ENCODE data around the gene PCBD2. TPM values are rescaled to one million over a fixed set of nuclear protein-coding genes. Genes with fewer than 3 reads are reported as not detected.

Gene PCBD2
- polyA plus RNA-seq, 2 of the 4 experiments (the other 2 are of a cell fraction), result 9.5 to 13.6 TPM

- Histone ChIP-seq H3K4me2 (peak within 1 kb of the TSS; percentile 92), H3K27ac (peak within 1 kb of the TSS; percentile 95 to 96), H3K4me1 (peaks cover 10% of the 10 kb centered on the region; the same call in 2 of the 3 replicates), H3K4me3 (peak within 1 kb of the TSS; percentile 78), H3K9me3 (no peaks in the 10 kb centered on the region)
- DNase-seq (ENCODE audit: low read depth in 1 of 2, low spot score in 1 of 2), result peak; percentile 85 to 89
- ChIA-PET POLR2A (interaction anchor here (0.6 to 2.2 kb wide), 9 partner anchors 16 to 121 kb away, joined by 3 to 20 read pairs (median 4); partner anchors contain the start of genes C5orf24, DDX46 and PCBD2), CTCF (interaction anchor here (0.7 to 1.1 kb wide), 5 partner anchors 10 to 401 kb away, joined by 3 to 5 read pairs (median 3); partner anchors contain the start of gene PCBD2)
- FAIRE-seq, result no peak
- peak; percentile 91 to 96 for ATAC-seq
- TF ChIP-seq ZFP36 (IDR thresholded peaks at IDR 0.05; ENCODE audit: borderline replicate concordance, partially characterized antibody), result no peak
- TF ChIP-seq MAX (IDR thresholded peaks at IDR 0.05), result peak; percentile 87
- TF ChIP-seq MYC (IDR thresholded peaks at IDR 0.05; ENCODE audit: borderline replicate concordance, low read length), result peak; percentile 55; the same call in 1 of the 2 replicates
- no peak for TF ChIP-seq BHLHE40 (IDR thresholded peaks at IDR 0.05; ENCODE audit: low read depth, low read length)
- TF ChIP-seq USF2 (IDR thresholded peaks at IDR 0.05), result no peak
- TF ChIP-seq FOSB (CRISPR knock-in tag; IDR thresholded peaks at IDR 0.05), result no peak
- peak; percentile 72; the same call in 1 of the 2 replicates for TF ChIP-seq TP53 (CRISPR knock-in tag; IDR thresholded peaks at IDR 0.05)
- peak; percentile 86 for TF ChIP-seq HOXB13 (CRISPR knock-in tag; IDR thresholded peaks at IDR 0.05; ENCODE audit: low read depth)
- TF ChIP-seq JUN (IDR thresholded peaks at IDR 0.05), result peak; percentile 44 to 95; a peak in 4 of 5 replicates
- no peak for TF ChIP-seq ZSCAN20 (CRISPR knock-in tag; IDR thresholded peaks at IDR 0.05)
- 0 out of 2 replicates have a peak, but pooled peaks have one; percentile 49 for TF ChIP-seq RARB (CRISPR knock-in tag; IDR thresholded peaks at IDR 0.05)
- TF ChIP-seq, protein P1, sequence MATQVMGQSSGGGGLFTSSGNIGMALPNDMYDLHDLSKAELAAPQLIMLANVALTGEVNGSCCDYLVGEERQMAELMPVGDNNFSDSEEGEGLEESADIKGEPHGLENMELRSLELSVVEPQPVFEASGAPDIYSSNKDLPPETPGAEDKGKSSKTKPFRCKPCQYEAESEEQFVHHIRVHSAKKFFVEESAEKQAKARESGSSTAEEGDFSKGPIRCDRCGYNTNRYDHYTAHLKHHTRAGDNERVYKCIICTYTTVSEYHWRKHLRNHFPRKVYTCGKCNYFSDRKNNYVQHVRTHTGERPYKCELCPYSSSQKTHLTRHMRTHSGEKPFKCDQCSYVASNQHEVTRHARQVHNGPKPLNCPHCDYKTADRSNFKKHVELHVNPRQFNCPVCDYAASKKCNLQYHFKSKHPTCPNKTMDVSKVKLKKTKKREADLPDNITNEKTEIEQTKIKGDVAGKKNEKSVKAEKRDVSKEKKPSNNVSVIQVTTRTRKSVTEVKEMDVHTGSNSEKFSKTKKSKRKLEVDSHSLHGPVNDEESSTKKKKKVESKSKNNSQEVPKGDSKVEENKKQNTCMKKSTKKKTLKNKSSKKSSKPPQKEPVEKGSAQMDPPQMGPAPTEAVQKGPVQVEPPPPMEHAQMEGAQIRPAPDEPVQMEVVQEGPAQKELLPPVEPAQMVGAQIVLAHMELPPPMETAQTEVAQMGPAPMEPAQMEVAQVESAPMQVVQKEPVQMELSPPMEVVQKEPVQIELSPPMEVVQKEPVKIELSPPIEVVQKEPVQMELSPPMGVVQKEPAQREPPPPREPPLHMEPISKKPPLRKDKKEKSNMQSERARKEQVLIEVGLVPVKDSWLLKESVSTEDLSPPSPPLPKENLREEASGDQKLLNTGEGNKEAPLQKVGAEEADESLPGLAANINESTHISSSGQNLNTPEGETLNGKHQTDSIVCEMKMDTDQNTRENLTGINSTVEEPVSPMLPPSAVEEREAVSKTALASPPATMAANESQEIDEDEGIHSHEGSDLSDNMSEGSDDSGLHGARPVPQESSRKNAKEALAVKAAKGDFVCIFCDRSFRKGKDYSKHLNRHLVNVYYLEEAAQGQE (IDR thresholded peaks at IDR 0.05), result no peak
- no peak for TF ChIP-seq TFCP2L1 (CRISPR knock-in tag; IDR thresholded peaks at IDR 0.05)
- no peak for TF ChIP-seq GATA3 (IDR thresholded peaks at IDR 0.05; ENCODE audit: borderline replicate concordance)
- TF ChIP-seq CHD2 (IDR thresholded peaks at IDR 0.05; ENCODE audit: low read length, partially characterized antibody), result peak; percentile 37
- TF ChIP-seq FOSL2 (IDR thresholded peaks at IDR 0.05), result no peak
- TF ChIP-seq FOSL2 (CRISPR knock-in tag; IDR thresholded peaks at IDR 0.05), result no peak
- TF ChIP-seq, protein P2, sequence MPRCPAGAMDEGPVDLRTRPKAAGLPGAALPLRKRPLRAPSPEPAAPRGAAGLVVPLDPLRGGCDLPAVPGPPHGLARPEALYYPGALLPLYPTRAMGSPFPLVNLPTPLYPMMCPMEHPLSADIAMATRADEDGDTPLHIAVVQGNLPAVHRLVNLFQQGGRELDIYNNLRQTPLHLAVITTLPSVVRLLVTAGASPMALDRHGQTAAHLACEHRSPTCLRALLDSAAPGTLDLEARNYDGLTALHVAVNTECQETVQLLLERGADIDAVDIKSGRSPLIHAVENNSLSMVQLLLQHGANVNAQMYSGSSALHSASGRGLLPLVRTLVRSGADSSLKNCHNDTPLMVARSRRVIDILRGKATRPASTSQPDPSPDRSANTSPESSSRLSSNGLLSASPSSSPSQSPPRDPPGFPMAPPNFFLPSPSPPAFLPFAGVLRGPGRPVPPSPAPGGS (IDR thresholded peaks at IDR 0.05), result peak; percentile 58; the same call in 2 of the 3 replicates
- TF ChIP-seq PHF8 (IDR thresholded peaks at IDR 0.05; ENCODE audit: borderline replicate concordance, low read depth), result peak; percentile 93
- peak; percentile 64; the same call in 1 of the 2 replicates for TF ChIP-seq E2F6 (IDR thresholded peaks at IDR 0.05; ENCODE audit: borderline replicate concordance, low read depth)
- 0 out of 2 replicates have a peak, but pooled peaks have one; percentile 51 for TF ChIP-seq HMGXB4 (CRISPR knock-in tag; IDR thresholded peaks at IDR 0.05; ENCODE audit: borderline replicate concordance)
- TF ChIP-seq HOXB5 (CRISPR knock-in tag; IDR thresholded peaks at IDR 0.05), result peak; percentile 57
- peak; percentile 97 for TF ChIP-seq POLR2A (IDR thresholded peaks at IDR 0.05; ENCODE audit: low read length)
- no peak for TF ChIP-seq MAFK (IDR thresholded peaks at IDR 0.05; ENCODE audit: partially characterized antibody)
- WGBS (ENCODE audit: missing lambda C conversion rate), result 14% methylated on average over 17 of the region's 79 CpGs
Observed at GRCh38 chr5:134873987-134874830, 30.7 kb upstream of the PCBD2 start, which contains the start of gene TXNDC15. Gene TXNDC15 (plus strand): TSS chr5:134874371. CDS start chr5:134874428, 57 bp downstream.

Measured in A549 (cell line).